GM18951 (cell line): ENCODE measurements around the gene PEAR1.

Experiments
- POLR2A ChIP-seq: IDR thresholded peaks from 4 replicates; pipeline ENCODE4 v1.6.1; 2011; ENCODE audit warnings: mild to moderate bottlenecking; ENCODE audit not compliant: insufficient read length, insufficient read depth; ENCODE audit errors: extremely low read depth
- in situ Hi-C: fragments of 300-500 bp; cut with MboI; formaldehyde crosslinking; loops from one replicate; pipeline ENCODE4 v1.12.0; 2022; ENCODE audit warnings: low sequenced_read_pairs, mixed read lengths, inconsistent platforms; ENCODE audit not compliant: unreplicated experiment

The PEAR1 gene

GRCh38 chr1:156941675-156942074 is 48.2 kb downstream of the PEAR1 start:
- no peak for TF ChIP-seq POLR2A
- in situ Hi-C loops, result no loop called here

- in situ Hi-C loops, result no loop called here
- TF ChIP-seq POLR2A, result no peak
Observed at GRCh38 chr1:156942176-156942575, 48.7 kb downstream of the PEAR1 start.

GRCh38 chr1:156942576-156942975 is 49.1 kb downstream of the PEAR1 start:
- in situ Hi-C loops, result no loop called here
- TF ChIP-seq POLR2A, result no peak

GRCh38 chr1:156943756-156944155 is 50.2 kb downstream of the PEAR1 start:
- TF ChIP-seq POLR2A, result no peak
- in situ Hi-C loops, result no loop called here

GRCh38 chr1:156944268-156944667 is 50.8 kb downstream of the PEAR1 start:
- in situ Hi-C loops, result no loop called here
- TF ChIP-seq POLR2A, result no peak

DNA sequence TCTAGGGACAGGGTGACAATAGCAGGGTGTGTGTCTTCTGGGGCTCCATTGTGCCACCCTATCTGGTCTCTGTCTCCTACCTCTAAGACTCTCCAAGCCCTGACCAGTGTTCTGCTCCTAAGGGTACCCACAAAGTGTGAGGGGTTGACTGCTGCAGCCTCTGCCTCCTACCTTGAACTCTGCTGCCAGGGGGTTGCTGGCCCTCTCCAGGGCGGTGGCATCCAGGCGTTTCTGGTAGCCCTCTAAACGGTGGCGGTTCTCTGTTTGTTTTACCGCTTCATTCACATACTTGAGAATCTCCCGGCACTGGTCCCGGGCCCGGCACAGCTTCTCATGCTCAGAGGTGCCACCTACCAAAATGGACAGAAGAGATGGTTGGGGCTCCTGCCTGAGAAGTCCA is 51.3 kb downstream of the PEAR1 start:
- in situ Hi-C loops, result no loop called here
- no peak for TF ChIP-seq POLR2A

DNA sequence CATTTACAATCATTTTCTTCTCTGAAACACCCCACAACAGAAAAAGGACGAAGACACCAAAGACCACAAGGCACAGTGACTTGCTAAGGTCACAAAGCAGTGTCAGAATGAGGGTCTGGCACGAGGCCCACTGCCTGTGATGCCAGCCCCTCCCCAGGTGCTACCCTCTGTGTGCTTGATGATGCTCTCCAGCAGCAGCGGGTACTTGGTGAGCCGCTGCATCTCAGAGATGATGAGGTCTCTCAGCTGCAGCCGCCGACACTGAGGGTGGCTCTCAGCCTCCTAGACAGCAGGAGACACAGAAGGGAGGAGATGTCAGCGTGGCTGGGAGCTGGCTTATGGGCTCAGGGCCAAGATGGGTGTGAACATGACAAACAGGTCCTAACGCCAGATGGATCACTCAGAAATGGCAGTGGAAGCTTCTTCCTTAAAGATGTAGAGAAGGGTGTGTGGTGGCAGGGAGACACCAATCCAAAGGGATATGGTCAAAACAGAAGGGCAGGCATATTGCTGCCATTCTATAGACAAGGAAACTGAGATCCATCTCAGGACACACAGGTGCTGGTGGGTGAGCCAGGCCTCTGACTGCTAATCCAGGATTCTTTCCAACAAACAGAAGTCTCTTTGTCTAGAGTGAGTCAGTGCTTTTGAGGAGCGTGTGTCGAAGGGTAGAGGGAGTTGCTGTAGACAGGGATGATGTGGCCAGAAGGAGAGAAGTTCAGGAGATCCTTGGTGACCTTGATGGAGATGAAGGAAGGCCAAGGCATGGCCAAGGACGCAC is 52.6 kb downstream of the PEAR1 start:
- no peak for TF ChIP-seq POLR2A
- in situ Hi-C loops, result no loop called here

GRCh38 chr1:156947127-156947526 is 53.6 kb downstream of the PEAR1 start:
- in situ Hi-C loops, result no loop called here
- no peak for TF ChIP-seq POLR2A

GRCh38 chr1:156947818-156948525 is 54.5 kb downstream of the PEAR1 start:
- in situ Hi-C loops, result no loop called here
- TF ChIP-seq POLR2A, result no peak

DNA sequence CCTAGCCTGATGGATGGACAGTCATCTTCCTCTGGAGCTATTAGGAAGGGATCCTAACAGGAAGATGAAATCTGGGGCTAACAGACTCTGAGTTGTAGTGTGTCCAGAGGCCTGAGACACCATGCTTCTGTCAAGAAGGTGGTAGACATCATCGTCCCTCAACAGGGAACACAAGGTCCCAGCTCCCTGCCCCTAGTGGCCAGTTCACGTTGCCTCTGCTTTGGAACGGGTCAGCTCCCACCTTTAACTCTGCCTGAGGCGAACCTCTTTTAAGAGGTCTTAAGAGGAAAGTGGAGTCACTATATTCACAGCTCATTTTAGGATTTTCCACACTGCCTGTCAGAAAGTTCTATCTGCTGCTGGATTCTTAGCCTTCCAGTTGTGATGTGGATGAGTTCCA is 55.2 kb downstream of the PEAR1 start:
- in situ Hi-C loops, result no loop called here

DNA sequence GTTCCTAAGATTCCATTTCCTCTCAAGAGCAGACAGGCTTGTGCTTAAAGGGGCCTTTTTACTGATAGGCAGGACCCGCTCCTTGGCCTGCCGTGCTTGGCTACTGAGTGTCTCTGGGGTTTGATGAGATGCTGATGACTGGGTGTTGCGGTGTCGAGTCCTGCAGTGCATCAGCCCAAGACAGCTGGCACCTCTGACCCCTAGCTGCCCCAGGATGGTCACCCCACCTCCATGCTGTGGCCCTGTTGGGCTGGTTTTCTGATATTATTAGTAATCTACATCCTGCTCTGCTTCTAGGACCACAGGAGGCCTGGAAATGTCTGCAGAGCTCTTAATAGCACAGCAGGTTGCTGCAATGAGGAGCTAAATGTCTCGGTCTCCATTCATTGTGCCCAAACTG is 55.6 kb downstream of the PEAR1 start:
- in situ Hi-C loops, result no loop called here
- TF ChIP-seq POLR2A, result no peak

More for the DNA sequence above, 55.2 kb downstream of the PEAR1 start:
- TF ChIP-seq POLR2A, result no peak

- no peak for TF ChIP-seq POLR2A
- in situ Hi-C loops, result no loop called here
Observed at GRCh38 chr1:156951371-156951770, 57.9 kb downstream of the PEAR1 start.

DNA sequence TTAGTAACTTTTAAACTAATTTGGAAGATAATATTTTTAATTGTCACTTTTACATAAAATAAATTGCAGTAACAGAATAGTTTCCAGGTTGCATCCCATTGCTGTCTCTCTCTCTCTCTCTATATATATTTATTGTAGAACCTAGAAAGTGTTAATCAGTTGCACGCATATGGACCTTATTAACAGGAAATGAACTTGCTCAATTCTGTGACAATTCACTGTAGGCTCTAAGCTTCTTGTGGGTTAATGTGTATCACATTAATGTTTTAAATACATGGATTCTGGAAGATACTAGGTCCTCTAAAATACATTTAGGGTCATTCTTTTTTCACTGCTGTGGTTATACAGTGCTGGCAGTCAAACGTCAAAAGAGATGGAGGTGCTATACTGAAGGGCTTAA is 60.1 kb downstream of the PEAR1 start:
- in situ Hi-C loops, result no loop called here
- TF ChIP-seq POLR2A, result no peak

- TF ChIP-seq POLR2A, result no peak
- in situ Hi-C loops, result no loop called here
Observed at GRCh38 chr1:156956333-156956732, 62.8 kb downstream of the PEAR1 start.
